Measurements from ENCODE around the gene HNRNPAB. TPM values are rescaled to one million over a fixed set of nuclear protein-coding genes. Genes with fewer than 3 reads are reported as not detected.
A peak's percentile ranks its signal among the peaks of the same experiment; 100 is the strongest.

The HNRNPAB gene
- total and polyA plus RNA-seq, 9 of the 15 experiments (the other 6 are each of a cell fraction or from before 2014, with no cell fraction given): 34.6 to 425 (median 236) TPM

DNA sequence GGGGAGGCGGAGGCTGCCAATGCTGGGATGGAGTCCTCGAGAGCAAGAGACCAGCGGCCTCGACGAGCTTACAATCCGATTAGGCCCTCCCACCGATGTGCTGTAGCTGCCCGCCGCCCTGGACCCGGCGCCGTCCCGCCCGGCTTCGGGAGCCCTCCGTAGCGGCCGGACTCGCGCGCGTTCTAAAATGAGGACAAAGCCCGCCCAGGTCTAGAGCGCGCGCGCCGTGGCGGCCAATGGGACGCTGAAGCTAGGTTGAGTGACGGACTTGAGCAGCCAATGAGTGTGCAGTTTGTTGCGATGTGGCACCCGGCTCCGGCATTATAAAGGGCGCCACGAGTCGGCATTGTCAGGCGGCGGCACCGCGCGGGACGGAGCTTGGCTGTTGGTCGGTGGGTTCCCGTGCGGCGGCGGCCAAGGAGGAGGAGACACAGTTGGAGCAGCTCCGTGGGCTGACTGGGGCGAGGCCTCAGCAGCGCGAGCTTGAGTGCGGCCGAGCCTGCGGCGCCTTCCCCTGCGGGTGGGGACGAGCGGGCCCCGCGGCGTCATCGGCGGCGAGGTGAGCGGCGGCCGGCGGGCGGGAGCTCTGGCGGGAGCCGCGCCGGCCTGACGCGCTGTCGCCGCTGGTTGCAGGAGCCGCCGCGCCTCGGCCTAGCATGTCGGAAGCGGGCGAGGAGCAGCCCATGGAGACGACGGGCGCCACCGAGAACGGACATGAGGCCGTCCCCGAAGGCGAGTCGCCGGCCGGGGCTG lies at the start of gene HNRNPAB (continued):
- peak; percentile 84 for TF ChIP-seq SRSF7 (optimal IDR thresholded peaks at IDR 0.05; ENCODE audit: low read depth, low read length)
- TF ChIP-seq TAL1 (IDR thresholded peaks at IDR 0.05): no peak
- TF ChIP-seq RBM25 (IDR thresholded peaks at IDR 0.05; ENCODE audit: low read depth, low read length, severe bottlenecking): peak; percentile 100
- TF ChIP-seq DDX20 (tag; IDR thresholded peaks at IDR 0.05; ENCODE audit: low read depth): no peak
- TF ChIP-seq RBFOX2 (IDR thresholded peaks at IDR 0.05; ENCODE audit: low read depth, low read length): peak; percentile 98
- peak; percentile 22 to 35; a peak in 1 of 4 replicates for TF ChIP-seq TBL1XR1 (IDR thresholded peaks at IDR 0.05; ENCODE audit: low read length in 2 of 2)
- TF ChIP-seq ARNT (IDR thresholded peaks at IDR 0.05): no peak
- no peak for TF ChIP-seq BDP1 (IDR thresholded peaks at IDR 0.05; ENCODE audit: insufficient read depth, insufficient read length)
- TF ChIP-seq ETV1 (tag; conservative IDR thresholded peaks at IDR 0.05; ENCODE audit: low read depth): no peak
- TF ChIP-seq, protein P1, sequence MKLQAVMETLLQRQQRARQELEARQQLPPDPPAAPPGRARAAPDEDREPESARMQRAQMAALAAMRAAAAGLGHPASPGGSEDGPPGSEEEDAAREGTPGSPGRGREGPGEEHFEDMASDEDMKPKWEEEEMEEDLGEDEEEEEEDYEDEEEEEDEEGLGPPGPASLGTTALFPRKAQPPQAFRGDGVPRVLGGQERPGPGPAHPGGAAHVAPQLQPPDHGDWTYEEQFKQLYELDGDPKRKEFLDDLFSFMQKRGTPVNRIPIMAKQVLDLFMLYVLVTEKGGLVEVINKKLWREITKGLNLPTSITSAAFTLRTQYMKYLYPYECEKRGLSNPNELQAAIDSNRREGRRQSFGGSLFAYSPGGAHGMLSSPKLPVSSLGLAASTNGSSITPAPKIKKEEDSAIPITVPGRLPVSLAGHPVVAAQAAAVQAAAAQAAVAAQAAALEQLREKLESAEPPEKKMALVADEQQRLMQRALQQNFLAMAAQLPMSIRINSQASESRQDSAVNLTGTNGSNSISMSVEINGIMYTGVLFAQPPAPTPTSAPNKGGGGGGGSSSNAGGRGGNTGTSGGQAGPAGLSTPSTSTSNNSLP (IDR thresholded peaks at IDR 0.05; ENCODE audit: borderline replicate concordance, low read depth, low read length): no peak
- no peak for TF ChIP-seq DIDO1 (tag; IDR thresholded peaks at IDR 0.05; ENCODE audit: low read depth)
- no peak for TF ChIP-seq RFX1 (IDR thresholded peaks at IDR 0.05)
- peak; percentile 84; the same call in 1 of the 2 replicates for TF ChIP-seq OTX1 (CRISPR knock-in tag; IDR thresholded peaks at IDR 0.05)
- TF ChIP-seq, protein P2, sequence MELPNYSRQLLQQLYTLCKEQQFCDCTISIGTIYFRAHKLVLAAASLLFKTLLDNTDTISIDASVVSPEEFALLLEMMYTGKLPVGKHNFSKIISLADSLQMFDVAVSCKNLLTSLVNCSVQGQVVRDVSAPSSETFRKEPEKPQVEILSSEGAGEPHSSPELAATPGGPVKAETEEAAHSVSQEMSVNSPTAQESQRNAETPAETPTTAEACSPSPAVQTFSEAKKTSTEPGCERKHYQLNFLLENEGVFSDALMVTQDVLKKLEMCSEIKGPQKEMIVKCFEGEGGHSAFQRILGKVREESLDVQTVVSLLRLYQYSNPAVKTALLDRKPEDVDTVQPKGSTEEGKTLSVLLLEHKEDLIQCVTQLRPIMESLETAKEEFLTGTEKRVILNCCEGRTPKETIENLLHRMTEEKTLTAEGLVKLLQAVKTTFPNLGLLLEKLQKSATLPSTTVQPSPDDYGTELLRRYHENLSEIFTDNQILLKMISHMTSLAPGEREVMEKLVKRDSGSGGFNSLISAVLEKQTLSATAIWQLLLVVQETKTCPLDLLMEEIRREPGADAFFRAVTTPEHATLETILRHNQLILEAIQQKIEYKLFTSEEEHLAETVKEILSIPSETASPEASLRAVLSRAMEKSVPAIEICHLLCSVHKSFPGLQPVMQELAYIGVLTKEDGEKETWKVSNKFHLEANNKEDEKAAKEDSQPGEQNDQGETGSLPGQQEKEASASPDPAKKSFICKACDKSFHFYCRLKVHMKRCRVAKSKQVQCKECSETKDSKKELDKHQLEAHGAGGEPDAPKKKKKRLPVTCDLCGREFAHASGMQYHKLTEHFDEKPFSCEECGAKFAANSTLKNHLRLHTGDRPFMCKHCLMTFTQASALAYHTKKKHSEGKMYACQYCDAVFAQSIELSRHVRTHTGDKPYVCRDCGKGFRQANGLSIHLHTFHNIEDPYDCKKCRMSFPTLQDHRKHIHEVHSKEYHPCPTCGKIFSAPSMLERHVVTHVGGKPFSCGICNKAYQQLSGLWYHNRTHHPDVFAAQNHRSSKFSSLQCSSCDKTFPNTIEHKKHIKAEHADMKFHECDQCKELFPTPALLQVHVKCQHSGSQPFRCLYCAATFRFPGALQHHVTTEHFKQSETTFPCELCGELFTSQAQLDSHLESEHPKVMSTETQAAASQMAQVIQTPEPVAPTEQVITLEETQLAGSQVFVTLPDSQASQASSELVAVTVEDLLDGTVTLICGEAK (IDR thresholded peaks at IDR 0.05): no peak
- TF ChIP-seq, protein P2 (CRISPR knock-in tag; IDR thresholded peaks at IDR 0.05): no peak
- TF ChIP-seq, protein P3, sequence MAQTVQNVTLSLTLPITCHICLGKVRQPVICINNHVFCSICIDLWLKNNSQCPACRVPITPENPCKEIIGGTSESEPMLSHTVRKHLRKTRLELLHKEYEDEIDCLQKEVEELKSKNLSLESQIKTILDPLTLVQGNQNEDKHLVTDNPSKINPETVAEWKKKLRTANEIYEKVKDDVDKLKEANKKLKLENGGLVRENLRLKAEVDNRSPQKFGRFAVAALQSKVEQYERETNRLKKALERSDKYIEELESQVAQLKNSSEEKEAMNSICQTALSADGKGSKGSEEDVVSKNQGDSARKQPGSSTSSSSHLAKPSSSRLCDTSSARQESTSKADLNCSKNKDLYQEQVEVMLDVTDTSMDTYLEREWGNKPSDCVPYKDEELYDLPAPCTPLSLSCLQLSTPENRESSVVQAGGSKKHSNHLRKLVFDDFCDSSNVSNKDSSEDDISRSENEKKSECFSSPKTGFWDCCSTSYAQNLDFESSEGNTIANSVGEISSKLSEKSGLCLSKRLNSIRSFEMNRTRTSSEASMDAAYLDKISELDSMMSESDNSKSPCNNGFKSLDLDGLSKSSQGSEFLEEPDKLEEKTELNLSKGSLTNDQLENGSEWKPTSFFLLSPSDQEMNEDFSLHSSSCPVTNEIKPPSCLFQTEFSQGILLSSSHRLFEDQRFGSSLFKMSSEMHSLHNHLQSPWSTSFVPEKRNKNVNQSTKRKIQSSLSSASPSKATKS (CRISPR knock-in tag; IDR thresholded peaks at IDR 0.05): no peak

Data from K562 (cell line).